GM18507 (cell line): ENCODE results near the gene TSHR.
"Not testable (repeated sequence)": the region's sequence is repeated elsewhere in the genome, so short reads cannot be mapped to it uniquely, and the experiment has no call there.

Experiments used
- DNase-seq: peaks from one replicate; pipeline ENCODE4 v3.0.0; 2011; ENCODE audit warnings: low read depth; ENCODE audit not compliant: insufficient read length; ENCODE audit errors: extremely low spot score
- FAIRE-seq: peaks from 2 replicates; lab custom pipeline; 2011; peaks lifted over from hg19 to GRCh38; lab: Jason Lieb, UNC

Gene TSHR

GRCh38 chr14:80955416-80955941, at the start of gene TSHR:
Gene TSHR, plus strand, starts transcription at chr14:80955621. Its CDS starts 60 bp downstream, at chr14:80955681.
- no peak for DNase-seq
- FAIRE-seq, result no peak

GRCh38 chr14:80906336-80906735, 49.1 kb upstream of the TSHR start:
- FAIRE-seq (no peak), DNase-seq (no peak)

- no peak for FAIRE-seq
- DNase-seq, result no peak
Measured at GRCh38 chr14:80906946-80907345, 48.5 kb upstream of the TSHR start.

- FAIRE-seq, DNase-seq: not testable (repeated sequence)
Measured at GRCh38 chr14:80912013-80912412, 43.4 kb upstream of the TSHR start.

GRCh38 chr14:80919622-80920021, 35.8 kb upstream of the TSHR start:
- no peak for FAIRE-seq
- no peak for DNase-seq

- no peak for FAIRE-seq
- no peak for DNase-seq
Measured at GRCh38 chr14:80923368-80923767, 32.1 kb upstream of the TSHR start.

- FAIRE-seq (no peak), DNase-seq (no peak)
Measured at GRCh38 chr14:80924365-80925103, 30.9 kb upstream of the TSHR start.

GRCh38 chr14:80926397-80927082, 28.9 kb upstream of the TSHR start:
- FAIRE-seq (no peak), DNase-seq (no peak)

GRCh38 chr14:80927083-80927989, 28.1 kb upstream of the TSHR start:
- no peak for FAIRE-seq
- no peak for DNase-seq

GRCh38 chr14:80930095-80930494, 25.3 kb upstream of the TSHR start:
- DNase-seq, result no peak
- FAIRE-seq, result peak; percentile 70

- DNase-seq (peak; percentile 30), FAIRE-seq (peak; percentile 95)
Measured at GRCh38 chr14:80930836-80931389, 24.5 kb upstream of the TSHR start.

- FAIRE-seq (no peak), DNase-seq (no peak)
Measured at GRCh38 chr14:80933282-80933681, 22.1 kb upstream of the TSHR start.

- FAIRE-seq (no peak), DNase-seq (no peak)
Measured at GRCh38 chr14:80933686-80934085, 21.7 kb upstream of the TSHR start.

- no peak for FAIRE-seq
- DNase-seq, result no peak
Measured at GRCh38 chr14:80940146-80940545, 15.3 kb upstream of the TSHR start.

- peak; percentile 99 for FAIRE-seq
- peak; percentile 72 for DNase-seq
Measured at GRCh38 chr14:80941241-80942185, 13.9 kb upstream of the TSHR start, which contains the start of gene CEP128. Gene CEP128, minus strand, starts transcription at chr14:80941738.

GRCh38 chr14:80942191-80942600, 13.2 kb upstream of the TSHR start:
- no peak for DNase-seq
- peak; percentile 64 for FAIRE-seq

GRCh38 chr14:80944861-80945617, 10.4 kb upstream of the TSHR start:
- DNase-seq (no peak), FAIRE-seq (no peak)

GRCh38 chr14:80946187-80946586, 9.2 kb upstream of the TSHR start:
- DNase-seq, result no peak
- no peak for FAIRE-seq
